Cardiac atrium fibroblast (primary cell): ENCODE data around the gene OR2T35. TPM values are rescaled to one million over a fixed set of nuclear protein-coding genes. Genes with fewer than 3 reads are reported as not detected.

Source experiments
- total RNA-seq: library from RNA; depleted of rRNA; stranded (reverse); fragments of >200 nt; gene quantifications from 2 replicates; pipeline ENCODE4 v1.2.3, GENCODE V29; 2015

OR2T35 gene, protein sequence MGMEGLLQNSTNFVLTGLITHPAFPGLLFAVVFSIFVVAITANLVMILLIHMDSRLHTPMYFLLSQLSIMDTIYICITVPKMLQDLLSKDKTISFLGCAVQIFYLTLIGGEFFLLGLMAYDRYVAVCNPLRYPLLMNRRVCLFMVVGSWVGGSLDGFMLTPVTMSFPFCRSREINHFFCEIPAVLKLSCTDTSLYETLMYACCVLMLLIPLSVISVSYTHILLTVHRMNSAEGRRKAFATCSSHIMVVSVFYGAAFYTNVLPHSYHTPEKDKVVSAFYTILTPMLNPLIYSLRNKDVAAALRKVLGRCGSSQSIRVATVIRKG
- total RNA-seq = not detected in 2 replicates

DNA sequence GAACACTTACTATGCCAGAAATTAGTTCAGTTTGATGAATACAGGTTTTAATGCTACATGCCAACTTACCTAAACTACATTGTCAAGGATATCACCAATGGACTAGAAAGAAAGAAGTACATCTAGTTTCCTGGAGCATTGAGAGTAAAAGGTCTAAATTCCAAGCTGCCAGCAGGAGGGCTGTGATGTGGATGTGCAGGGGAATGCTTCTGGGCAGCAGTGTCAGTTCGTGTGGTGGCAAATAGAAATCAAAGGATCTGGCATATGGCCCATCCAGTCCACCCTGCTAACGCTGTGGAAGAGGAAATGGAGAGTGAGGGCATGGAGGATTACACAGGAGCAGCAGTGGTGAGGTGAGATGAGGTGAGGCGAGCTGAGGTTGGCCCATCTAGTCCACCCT, at the start of gene OR2T35:
TSS of gene OR2T35 (minus strand) at position 101 of the 400 bp plus-strand sequence. CDS start 6,020 bp downstream, outside the sequence.

DNA sequence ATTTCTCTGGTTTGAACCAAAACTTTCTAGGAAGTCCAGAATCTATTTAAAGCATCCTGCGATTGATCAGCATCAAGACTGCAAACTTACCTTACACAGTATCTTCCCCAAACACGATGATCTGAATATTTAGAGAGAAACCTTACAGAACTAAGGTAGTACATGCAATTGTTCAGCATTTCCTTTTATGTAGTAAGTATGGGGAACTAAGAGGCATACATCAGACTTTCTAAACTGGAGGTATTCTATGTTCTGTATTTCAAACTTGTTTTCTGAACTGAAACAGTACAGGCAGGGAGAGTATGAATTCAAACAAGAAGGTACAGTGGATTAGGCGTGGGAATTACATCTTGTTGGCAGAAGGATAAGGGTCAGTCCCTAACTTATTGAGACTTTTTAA, 10.3 kb upstream of the OR2T35 start, which contains the start of gene OR2T27:
TSS of gene OR2T27 (minus strand) at position 175 of the 400 bp plus-strand sequence. CDS start 4,644 bp downstream, outside the sequence.

GRCh38 chr1:248634991-248635390, 10.1 kb downstream of the OR2T35 start, which contains the start of gene OR2T11:
Gene OR2T11, minus strand, starts transcription at chr1:248635091. Its CDS starts 7,963 bp downstream, at chr1:248627128.

DNA sequence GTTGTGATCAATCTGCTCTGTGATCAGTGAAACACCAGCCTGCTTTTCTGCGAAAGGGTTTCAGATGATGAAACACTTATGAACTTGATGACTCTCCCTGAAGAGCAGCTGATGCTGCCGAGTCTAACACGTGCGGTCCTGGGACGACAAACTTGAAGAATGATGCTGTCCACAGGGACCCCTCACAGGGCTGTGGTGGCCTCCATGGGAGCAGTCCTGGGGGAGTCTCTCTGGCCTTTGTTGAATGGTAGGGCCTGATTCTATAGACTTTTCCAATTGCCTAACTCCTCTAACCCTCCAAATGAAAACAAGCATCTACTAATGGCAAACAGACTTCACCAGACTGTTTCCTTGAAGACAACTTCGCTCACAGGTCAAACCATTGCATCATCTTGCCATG, 47.5 kb downstream of the OR2T35 start, which contains the start of gene OR2T10:
TSS of gene OR2T10 (minus strand) at position 112 of the 400 bp plus-strand sequence. CDS start 3,932 bp downstream, outside the sequence.

Other genes with a start within 250 kb of the OR2T35 start
- gene OR2T1, start 242.2 kb downstream of the OR2T35 start, total RNA-seq = not detected in 2 replicates
- gene OR2T2, start 199.6 kb downstream of the OR2T35 start, total RNA-seq = not detected in 2 replicates
- gene OR2T3, start 171.9 kb downstream of the OR2T35 start, total RNA-seq = not detected in 2 replicates
- not detected in 2 replicates for gene OR2T5, start 156.7 kb downstream of the OR2T35 start, total RNA-seq
- not detected in 2 replicates for gene OR2G6, start 137.2 kb downstream of the OR2T35 start, total RNA-seq
- gene OR2T29, start 82.5 kb downstream of the OR2T35 start, total RNA-seq = not detected in 2 replicates
- not detected in 2 replicates for gene OR2T34, start 70.5 kb downstream of the OR2T35 start, total RNA-seq
- not detected in 2 replicates for gene OR2T10, start 47.6 kb downstream of the OR2T35 start, total RNA-seq
- not detected in 2 replicates for gene OR2T11, start 10.2 kb downstream of the OR2T35 start, total RNA-seq
- gene OR2T27, start 10.2 kb upstream of the OR2T35 start, total RNA-seq = not detected in 2 replicates
- not detected in 2 replicates for gene OR14I1, start 57.5 kb upstream of the OR2T35 start, total RNA-seq
- not detected in 2 replicates for gene LYPD8, start 110.5 kb upstream of the OR2T35 start, total RNA-seq
- 21.3 and 27.7 TPM in 2 replicates for gene SH3BP5L, start 180.6 kb upstream of the OR2T35 start, total RNA-seq
- gene ZNF672, start 192.9 kb upstream of the OR2T35 start, total RNA-seq = 15.2 and 18.5 TPM in 2 replicates
- 16.8 and 19.9 TPM in 2 replicates for gene ZNF692, start 213.8 kb upstream of the OR2T35 start, total RNA-seq